Activated naive CD4-positive, alpha-beta T cell treated with anti-CD3 and anti-CD28 coated beads for 36 hours (primary cell): Measurements from ENCODE around the gene CRBN. TPM values are rescaled to one million over a fixed set of nuclear protein-coding genes. Genes with fewer than 3 reads are reported as not detected.
A peak's percentile ranks its signal among the peaks of the same experiment; 100 is the strongest.

Experiments used
- CTCF ChIA-PET: fragments of 350-600 bp; sonication (Branson Sonifier 250); formaldehyde crosslinking; loops from one replicate; lab custom pipeline; 2021; ENCODE audit warnings: antibody characterized with exemption; lab: Charles Lee
- DNase-seq: peaks from one replicate; pipeline ENCODE4 v3.0.0-alpha.2; 2020
- H3K27ac Mint-ChIP-seq: one replicate; pipeline ENCODE4 v1.8.0; 2021; ENCODE audit warnings: mild to moderate bottlenecking, mixed read lengths
- H3K27me3 Mint-ChIP-seq: one replicate; pipeline ENCODE4 v1.8.0; 2021; ENCODE audit warnings: low read depth, mixed read lengths
- H3K36me3 Mint-ChIP-seq: one replicate; pipeline ENCODE4 v1.8.0; 2021; ENCODE audit warnings: low read depth, mixed read lengths
- H3K4me1 Mint-ChIP-seq: one replicate; pipeline ENCODE4 v1.8.0; 2021; ENCODE audit warnings: low read depth, mixed read lengths
- H3K4me3 Mint-ChIP-seq: one replicate; pipeline ENCODE4 v1.8.0; 2021; ENCODE audit warnings: mild to moderate bottlenecking, moderate library complexity, mixed read lengths
- H3K9me3 Mint-ChIP-seq: one replicate; pipeline ENCODE4 v1.8.0; 2021; ENCODE audit warnings: mixed read lengths
- intact Hi-C: fragments of 100-400 bp; cut with micrococcal nuclease; formaldehyde crosslinking; loops from one replicate; pipeline ENCODE4 v1.15.1; 2023
- total RNA-seq, 2 experiments: library from RNA; stranded (reverse); gene quantifications; one replicate each; pipeline ENCODE4 v1.2.3, GENCODE V29; 2021

The CRBN gene
- total RNA-seq, result 10 to 100 TPM; 44.1 to 48.0 TPM

DNA sequence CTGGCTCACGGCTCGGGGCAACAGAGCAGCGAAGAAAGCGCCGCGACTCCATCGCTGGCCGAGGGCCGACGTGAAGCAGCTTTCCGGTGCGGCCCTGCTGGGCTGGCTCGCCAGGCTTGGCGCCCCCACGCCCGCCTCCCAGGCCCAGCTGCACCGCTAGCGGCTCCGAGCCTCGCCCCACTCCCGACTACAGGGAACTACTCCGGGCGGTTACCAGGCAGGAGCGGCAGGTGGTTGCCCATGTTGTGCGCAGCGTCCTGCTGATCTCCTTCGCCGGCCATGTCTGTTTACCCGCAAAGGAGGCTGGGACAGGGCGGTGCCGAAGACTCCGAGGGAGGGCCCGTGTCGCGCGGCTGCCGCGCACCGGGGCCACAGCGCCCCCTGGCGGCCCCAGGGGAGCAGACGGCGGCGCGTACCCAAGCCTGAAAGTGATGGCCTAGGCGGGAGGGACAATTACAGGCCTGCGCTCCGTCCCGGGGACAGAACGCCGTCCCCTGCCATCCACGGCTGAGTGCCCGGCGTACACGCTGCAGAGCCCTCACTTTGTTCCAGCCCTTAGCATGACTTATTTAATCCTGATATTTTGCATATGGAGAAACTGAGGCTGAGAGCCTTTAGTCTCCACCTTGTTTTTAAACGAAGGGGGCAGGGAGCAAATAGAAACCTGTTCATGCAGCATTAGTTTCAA lies at the start of gene CRBN:
Gene CRBN, minus strand, starts transcription at position 285 of the 688 bp plus-strand sequence. Its CDS starts 4 bp downstream, at position 281.
- peaks cover 1% of the 10 kb centered on the region for H3K36me3 Mint-ChIP-seq
- peak within 1 kb of the TSS; percentile 93 for H3K27ac Mint-ChIP-seq
- no peaks in the 10 kb centered on the region for H3K9me3 Mint-ChIP-seq
- intact Hi-C loops, result loop anchor here (1.0 to 5.0 kb wide), 8 partner anchors 53 to 1943 kb away; partner anchors contain the start of genes ARL8B, ITPR1, LRRN1 and SETMAR
- H3K4me3 Mint-ChIP-seq, result peak within 1 kb of the TSS; percentile 93
- CTCF ChIA-PET, result interaction anchor here (0.7 to 1.2 kb wide), 5 partner anchors 8 to 246 kb away, joined by 3 to 5 read pairs (median 3); no protein-coding TSS in a partner anchor
- H3K4me1 Mint-ChIP-seq, result peaks cover 47% of the 10 kb centered on the region
- DNase-seq, result peak; percentile 90
- H3K27me3 Mint-ChIP-seq, result no peaks in the 10 kb centered on the region

DNA sequence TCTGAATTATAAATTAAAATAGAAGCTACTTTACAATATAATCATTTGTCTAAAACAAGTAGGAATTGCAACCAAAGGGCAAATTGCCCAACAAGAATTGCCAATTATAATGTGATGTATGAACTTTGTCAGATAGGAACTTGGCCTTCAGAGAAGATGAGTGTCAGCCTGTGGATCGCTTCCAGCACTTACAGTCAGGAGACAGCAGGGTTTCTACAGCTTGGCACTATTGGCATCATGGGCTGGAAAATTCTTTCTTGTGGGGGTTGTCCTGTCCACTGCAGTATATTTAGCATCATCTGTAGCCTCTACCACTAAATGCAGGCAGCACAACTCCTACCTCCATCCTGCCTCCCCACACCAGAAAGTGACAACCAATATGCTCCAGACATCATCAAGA lies 48.1 kb upstream of the CRBN start:
- Mint-ChIP-seq H3K4me1 (no peaks in the 10 kb centered on the region), H3K36me3 (no peaks in the 10 kb centered on the region), H3K4me3 (no peak overlapping the region), H3K27me3 (no peaks in the 10 kb centered on the region), H3K9me3 (peaks cover 7% of the 10 kb centered on the region), H3K27ac (no peak overlapping the region)
- intact Hi-C loops, result no loop called here
- CTCF ChIA-PET, result no interaction called here
- DNase-seq, result no peak

DNA sequence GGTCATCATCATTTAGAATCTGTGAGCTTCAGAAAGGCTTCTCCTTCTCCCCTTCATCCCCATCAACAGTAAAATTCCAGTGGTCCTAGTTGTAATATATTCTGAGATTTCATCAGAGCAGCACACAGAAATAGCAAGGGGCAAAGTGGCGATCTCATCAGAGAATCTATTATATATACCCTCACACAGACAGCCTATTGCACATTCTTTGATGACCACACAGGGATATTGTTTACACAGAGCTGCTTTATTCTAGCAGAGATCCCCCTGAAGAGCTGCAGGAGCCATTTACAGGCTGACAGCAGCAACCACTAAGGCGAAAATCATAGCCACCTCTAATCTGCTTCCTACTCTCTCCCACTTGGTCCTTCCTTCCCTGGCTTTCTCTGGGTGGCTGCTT lies 42.0 kb upstream of the CRBN start:
- intact Hi-C loops, result no loop called here
- CTCF ChIA-PET, result no interaction called here
- no peak for DNase-seq

DNA sequence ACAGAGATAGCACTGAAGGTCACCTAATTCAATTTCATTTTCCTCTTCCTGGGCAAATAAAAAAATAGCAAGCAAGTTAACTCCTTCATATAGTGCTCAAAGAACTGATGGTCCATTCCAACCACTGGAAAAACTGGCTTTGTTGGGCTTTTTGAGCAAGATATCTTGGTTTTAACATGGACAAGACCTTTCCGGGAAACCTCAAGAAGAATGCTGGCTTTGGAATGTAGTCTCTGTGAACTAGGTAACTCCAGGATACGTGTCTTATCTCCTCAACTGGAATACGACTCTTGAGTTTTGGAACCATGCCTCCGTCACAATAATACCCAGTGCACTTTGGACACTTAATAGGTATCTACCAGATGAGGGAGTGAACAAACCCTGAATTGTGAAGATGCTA lies 36.9 kb upstream of the CRBN start:
- intact Hi-C loops, result no loop called here
- no peaks in the 10 kb centered on the region for H3K4me1 Mint-ChIP-seq
- no peak for DNase-seq
- no peak overlapping the region for H3K4me3 Mint-ChIP-seq
- no peaks in the 10 kb centered on the region for H3K9me3 Mint-ChIP-seq
- peaks cover 3% of the 10 kb centered on the region for H3K27me3 Mint-ChIP-seq
- CTCF ChIA-PET, result no interaction called here
- no peak overlapping the region for H3K27ac Mint-ChIP-seq
- H3K36me3 Mint-ChIP-seq, result no peaks in the 10 kb centered on the region

More for the DNA sequence above, 42.0 kb upstream of the CRBN start:
- Mint-ChIP-seq H3K36me3 (no peaks in the 10 kb centered on the region), H3K4me1 (no peaks in the 10 kb centered on the region), H3K27ac (no peak overlapping the region), H3K4me3 (no peak overlapping the region), H3K9me3 (no peaks in the 10 kb centered on the region), H3K27me3 (peaks cover 3% of the 10 kb centered on the region)

DNA sequence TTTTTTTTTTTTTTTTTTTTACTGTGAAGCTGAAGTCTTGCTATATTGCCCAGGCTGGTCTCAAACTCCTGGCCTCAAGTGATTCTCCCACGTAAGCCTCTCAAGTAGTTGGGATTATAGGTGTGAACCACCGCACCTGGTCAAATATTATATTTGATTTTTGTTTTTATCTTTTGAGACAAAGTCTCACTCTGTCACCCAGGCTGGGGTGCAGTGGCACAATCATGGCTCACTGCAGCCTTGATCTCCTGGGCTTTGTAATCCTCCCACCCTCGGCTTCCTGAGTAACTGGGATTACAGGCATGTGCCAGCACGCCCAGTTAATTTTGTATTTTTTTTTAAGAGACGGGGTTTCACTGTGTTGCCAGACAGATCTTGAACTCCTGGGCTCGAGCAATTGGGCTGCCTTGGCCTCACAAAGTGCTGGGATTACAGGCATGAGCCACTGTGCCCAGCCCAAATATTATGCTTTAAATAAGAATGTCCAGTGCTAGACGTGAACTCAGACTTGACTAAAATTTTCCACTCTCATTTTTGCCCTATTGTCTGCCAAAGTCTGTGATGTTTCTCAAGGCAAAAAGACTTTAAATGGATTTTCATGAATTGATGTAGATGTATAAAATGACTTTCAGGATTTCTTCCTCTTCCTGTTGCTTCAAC lies 33.4 kb upstream of the CRBN start:
- no peaks in the 10 kb centered on the region for H3K4me1 Mint-ChIP-seq
- intact Hi-C loops, result no loop called here
- CTCF ChIA-PET, result interaction anchor here (0.9 kb wide), 1 partner anchor 13 kb away, joined by 4 read pairs; no protein-coding TSS in a partner anchor

DNA sequence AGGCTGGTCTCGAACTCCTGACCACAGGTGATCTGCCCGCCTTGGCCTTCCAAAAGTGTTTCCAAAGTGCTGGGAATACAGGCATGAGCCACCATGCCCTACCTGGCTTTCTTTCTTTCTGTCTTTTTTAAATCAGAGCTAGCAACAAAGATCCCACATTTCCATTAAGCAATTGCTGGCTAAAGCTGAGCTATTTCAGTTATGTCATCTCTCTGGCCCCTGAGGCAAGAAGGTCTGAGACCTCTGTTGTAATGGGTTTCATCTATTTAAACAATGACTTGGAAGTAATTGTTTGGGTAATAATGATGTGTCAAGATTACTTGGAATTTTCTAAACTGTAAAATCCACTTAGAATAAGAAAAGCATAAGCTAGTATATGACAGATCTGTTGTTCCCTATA lies 30.2 kb upstream of the CRBN start:
- no peaks in the 10 kb centered on the region for H3K27me3 Mint-ChIP-seq
- H3K4me3 Mint-ChIP-seq, result no peak overlapping the region
- H3K27ac Mint-ChIP-seq, result no peak overlapping the region
- CTCF ChIA-PET, result interaction anchor here (2.0 to 3.1 kb wide), 2 partner anchors 9 to 788 kb away, joined by 8 to 18 read pairs; no protein-coding TSS in a partner anchor
- H3K4me1 Mint-ChIP-seq, result no peaks in the 10 kb centered on the region
- no peaks in the 10 kb centered on the region for H3K9me3 Mint-ChIP-seq
- intact Hi-C loops, result no loop called here
- no peak for DNase-seq
- H3K36me3 Mint-ChIP-seq, result no peaks in the 10 kb centered on the region

More for the DNA sequence above, 33.4 kb upstream of the CRBN start:
- Mint-ChIP-seq H3K36me3 (no peaks in the 10 kb centered on the region), H3K27ac (no peak overlapping the region), H3K27me3 (peaks cover 3% of the 10 kb centered on the region), H3K9me3 (no peaks in the 10 kb centered on the region), H3K4me3 (no peak overlapping the region)
- no peak for DNase-seq

DNA sequence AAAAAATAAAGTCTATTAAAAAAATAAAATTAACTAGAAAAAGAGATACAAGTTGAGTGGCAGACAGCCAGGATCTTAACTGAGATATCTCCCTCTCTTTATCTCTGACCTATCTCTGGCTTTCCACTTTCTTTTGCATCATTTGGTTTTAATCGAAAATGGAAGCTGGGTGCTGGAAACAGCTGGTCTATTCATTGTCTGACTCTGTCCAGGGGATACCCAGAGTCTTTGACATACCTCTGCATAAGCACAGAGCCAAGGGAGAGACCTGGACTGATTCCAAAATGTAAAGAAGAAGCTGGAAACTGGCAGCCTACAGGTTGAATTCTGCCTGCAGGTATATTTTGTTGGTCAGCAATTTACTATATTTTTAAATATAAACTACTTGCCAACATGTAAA lies 29.6 kb upstream of the CRBN start:
- Mint-ChIP-seq H3K4me1 (no peaks in the 10 kb centered on the region), H3K27ac (no peak overlapping the region), H3K9me3 (no peaks in the 10 kb centered on the region), H3K4me3 (no peak overlapping the region), H3K36me3 (no peaks in the 10 kb centered on the region), H3K27me3 (no peaks in the 10 kb centered on the region)
- intact Hi-C loops, result no loop called here
- CTCF ChIA-PET, result interaction anchor here (2.0 to 3.1 kb wide), 2 partner anchors 8 to 789 kb away, joined by 8 to 18 read pairs; no protein-coding TSS in a partner anchor
- no peak for DNase-seq

DNA sequence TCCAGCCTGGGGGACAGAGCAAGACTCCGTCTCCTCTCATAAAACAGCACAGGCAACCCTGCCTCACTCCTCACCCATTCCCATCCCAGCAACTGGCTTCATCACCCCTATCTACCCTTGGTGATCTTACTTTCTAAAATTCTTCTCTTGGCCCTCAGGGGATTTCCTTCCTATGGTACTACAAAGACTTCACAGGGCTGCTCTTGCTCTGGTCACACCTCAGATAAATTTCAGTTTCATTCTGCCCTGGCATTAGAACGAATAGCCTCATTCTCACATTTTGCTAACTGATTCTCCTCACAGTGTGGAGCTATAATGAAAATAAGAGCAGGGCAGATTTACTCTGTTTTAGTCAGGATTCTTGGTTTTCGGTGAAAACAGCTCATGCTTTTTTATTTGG lies 22.1 kb upstream of the CRBN start:
- intact Hi-C loops, result loop anchor here (2.0 kb wide), 1 partner anchor 1069 kb away; no protein-coding TSS in a partner anchor
- CTCF ChIA-PET, result interaction anchor here (0.7 to 3.5 kb wide), 10 partner anchors 9 to 1091 kb away, joined by 3 to 32 read pairs (median 6); no protein-coding TSS in a partner anchor
- Mint-ChIP-seq H3K4me3 (no peak overlapping the region), H3K27me3 (no peaks in the 10 kb centered on the region), H3K36me3 (no peaks in the 10 kb centered on the region), H3K4me1 (peaks cover 16% of the 10 kb centered on the region), H3K9me3 (no peaks in the 10 kb centered on the region), H3K27ac (no peak overlapping the region)
- DNase-seq, result no peak

DNA sequence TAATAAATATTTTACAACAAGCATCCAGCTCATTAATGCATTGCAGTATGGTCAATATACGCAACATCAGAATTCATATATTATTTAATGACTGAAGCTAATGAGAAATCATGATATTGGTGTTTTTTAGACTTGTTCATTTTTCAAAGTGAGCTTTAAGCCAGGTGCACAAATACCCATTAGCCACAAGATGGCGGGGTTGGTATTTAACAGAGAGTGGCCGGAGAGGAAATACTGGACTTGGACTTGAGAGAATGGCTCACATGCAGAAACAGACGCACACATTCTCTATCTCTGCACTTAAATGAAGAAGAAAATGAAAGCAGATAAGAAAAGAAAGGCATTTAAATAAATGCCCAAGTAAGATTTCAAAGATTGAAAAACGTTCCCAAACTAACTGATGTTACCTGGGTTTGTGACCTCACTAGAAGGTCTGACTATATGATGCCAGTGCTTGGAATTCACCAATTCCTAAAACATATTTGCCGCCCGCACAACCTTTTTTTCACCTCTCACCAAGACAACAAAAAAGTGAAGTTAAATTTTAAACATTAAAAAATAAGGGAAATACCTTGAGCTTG lies 21.2 kb upstream of the CRBN start:
- H3K27me3 Mint-ChIP-seq, result no peaks in the 10 kb centered on the region
- peak; percentile 57 for DNase-seq
- H3K9me3 Mint-ChIP-seq, result no peaks in the 10 kb centered on the region
- intact Hi-C loops, result loop anchor here (1.0 to 2.0 kb wide), 3 partner anchors 798 to 1090 kb away; no protein-coding TSS in a partner anchor
- H3K4me1 Mint-ChIP-seq, result peaks cover 19% of the 10 kb centered on the region
- CTCF ChIA-PET, result interaction anchor here (0.6 to 3.5 kb wide), 29 partner anchors 8 to 1092 kb away, joined by 3 to 32 read pairs (median 4); no protein-coding TSS in a partner anchor
- H3K36me3 Mint-ChIP-seq, result no peaks in the 10 kb centered on the region
- H3K27ac Mint-ChIP-seq, result no peak overlapping the region
- no peak overlapping the region for H3K4me3 Mint-ChIP-seq

DNA sequence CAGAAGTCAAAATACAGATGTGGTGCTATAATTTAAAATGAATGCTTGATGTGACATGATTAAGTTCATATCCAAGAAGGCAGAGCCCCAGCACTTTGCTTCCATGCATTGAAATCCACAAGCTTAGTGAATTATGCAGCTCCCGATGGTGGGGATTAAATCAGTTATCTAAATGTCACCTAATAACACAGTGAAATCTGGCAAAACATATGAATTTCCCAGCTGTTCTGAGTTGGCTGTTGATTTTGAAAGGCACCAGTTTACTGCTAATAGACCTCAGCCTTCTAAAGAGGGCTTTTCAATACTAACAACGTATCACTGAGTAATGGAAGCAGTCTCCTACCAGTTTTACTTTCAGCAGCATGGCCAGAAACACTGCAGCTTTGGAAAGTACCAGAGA lies 19.8 kb upstream of the CRBN start:
- CTCF ChIA-PET, result interaction anchor here (0.5 to 3.5 kb wide), 10 partner anchors 11 to 1093 kb away, joined by 3 to 32 read pairs (median 8); no protein-coding TSS in a partner anchor

DNA sequence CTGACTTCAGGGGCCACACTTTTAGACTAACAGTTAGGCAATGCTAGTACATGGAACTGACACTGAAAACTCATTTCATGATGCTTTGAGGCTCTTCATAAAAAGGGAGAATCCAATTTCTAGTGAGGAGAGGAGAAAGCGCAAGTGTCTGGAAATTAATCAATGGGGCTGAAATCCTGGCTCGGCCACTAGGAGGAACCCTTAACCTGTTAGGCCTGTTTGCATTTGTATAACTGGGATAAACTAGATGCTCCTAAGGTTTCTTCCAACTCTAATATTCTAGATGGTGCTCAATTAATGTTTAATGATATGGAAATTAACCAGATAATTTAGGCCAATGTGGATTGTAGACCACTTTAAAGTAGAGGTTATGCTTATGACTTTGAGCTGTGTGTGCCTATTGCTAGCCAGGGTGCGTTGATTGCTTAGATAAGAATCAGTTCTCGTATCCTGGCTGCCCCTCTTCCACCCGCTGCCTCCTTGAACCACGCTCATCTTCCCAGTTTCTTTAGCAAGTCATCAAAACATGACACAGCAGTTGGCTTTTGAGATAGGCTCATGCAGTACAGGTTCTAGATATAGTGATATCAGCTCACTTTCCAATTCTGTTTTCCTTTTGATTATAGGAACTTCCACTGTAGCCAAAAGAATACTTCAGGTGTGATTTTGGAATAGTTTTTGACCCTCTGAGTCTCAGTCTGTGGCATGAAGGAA lies 16.8 kb upstream of the CRBN start:
- no peak overlapping the region for H3K27ac Mint-ChIP-seq

More for the DNA sequence above, 19.8 kb upstream of the CRBN start:
- intact Hi-C loops, result no loop called here
- Mint-ChIP-seq H3K36me3 (no peaks in the 10 kb centered on the region), H3K27me3 (no peaks in the 10 kb centered on the region), H3K27ac (no peak overlapping the region), H3K4me3 (no peak overlapping the region), H3K4me1 (peaks cover 19% of the 10 kb centered on the region), H3K9me3 (no peaks in the 10 kb centered on the region)
- no peak for DNase-seq

More for the DNA sequence above, 16.8 kb upstream of the CRBN start:
- peak; percentile 38 for DNase-seq
- Mint-ChIP-seq H3K27me3 (no peaks in the 10 kb centered on the region), H3K36me3 (no peaks in the 10 kb centered on the region), H3K9me3 (no peaks in the 10 kb centered on the region), H3K4me3 (no peak overlapping the region), H3K4me1 (peaks cover 26% of the 10 kb centered on the region)
- CTCF ChIA-PET, result interaction anchor here (1.6 kb wide), 1 partner anchor 801 kb away, joined by 5 read pairs; no protein-coding TSS in a partner anchor
- intact Hi-C loops, result loop anchor here (1.0 kb wide), 2 partner anchors 802 to 1094 kb away; no protein-coding TSS in a partner anchor
